ENCODE measurements around the gene GUCA1C.

GRCh38 chr3:108894981-108895380, 58.7 kb downstream of the GUCA1C start:
- TF ChIP-seq CTCF (optimal IDR thresholded peaks at IDR 0.05 in 1 of 3, IDR thresholded peaks at IDR 0.05 in 1 of 3, conservative IDR thresholded peaks at IDR 0.05 in 1 of 3; ENCODE audit: extremely low read depth in 1 of 3, insufficient read depth in 2 of 3, low read length in 3 of 3) (no peak), EZH2 (IDR thresholded peaks at IDR 0.05; ENCODE audit: low read length) (no peak)
